Heart left ventricle (tissue), 13 donors: ENCODE data around the gene RGS5.
A peak's percentile ranks its signal among the peaks of the same experiment; 100 is the strongest.

Source experiments
- CTCF ChIP-seq, 12 donors: fragments of 200-600 bp; sonication (generic) in 4 of 12; IDR thresholded peaks; one replicate each; pipeline versions ENCODE4 v1.5.0 to v1.8.0; 2018 to 2022; ENCODE audit warnings: antibody characterized with exemption in 12 of 12, mild to moderate bottlenecking in 5 of 12
- POLR2A ChIP-seq, 2 donors: fragments of 450-650 bp; IDR thresholded peaks; one replicate each; pipeline ENCODE4 v1.6.1; 2017; ENCODE audit warnings: antibody characterized with exemption in 2 of 2, mild to moderate bottlenecking in 2 of 2, moderate library complexity in 2 of 2
- donor health status: ischemic (EF 13 %, LVEDD 7.1; RV severe dilation, severe dysfunction).
- donor health status: DM: no; HTN: yes; CAD: no.
- donor health status: DM: no; HTN: no; CAD: no.
- donor health status: ischemic (EF 25% LVEDD 6.9; RV normal size, moderate dysfunction).
- donor health status: ischemic (EF 25% LVEDD 5.7; RV mildly dilated, moderate dysfunction).
- donor health status: ischemic (EF 35%, LVEDD 5.7; RV mildly dilated, moderate dysfunction).
- donor health status: nonischemic (EF 11% LVEDD 7.7; RV severe dilation, severe dysfunction).
- donor health status: DM: yes; HTN: yes; CAD: no.
- donor health status: PGD.
- donor health status: ischemic (EF 29% LVEDD 5.4; RV normal size, mild dysfunction).
- donor health status: nonischemic (EF 23%, LVEDD 6.1; RV moderate dilation, normal function).

GRCh38 chr1:163174524-163175437 lies 27.9 kb downstream of the RGS5 start:
- TF ChIP-seq POLR2A (IDR thresholded peaks at IDR 0.05) (no peak), CTCF (IDR thresholded peaks at IDR 0.05) (peak; percentile 72 to 93 (median 86))
